NCI-H524 (cell line): Measurements from ENCODE around the gene PUSL1.

Experiments
- DNase-seq, 2 experiments: peaks; one replicate each; lab custom pipeline; 2025; lab: John Stamatoyannopoulos, UW

PUSL1 gene

GRCh38 chr1:1325288-1326074 is 17.1 kb downstream of the PUSL1 start:
- DNase-seq = no peak

GRCh38 chr1:1326075-1326605 is 17.7 kb downstream of the PUSL1 start:
- no peak for DNase-seq

GRCh38 chr1:1327291-1327690 is 18.9 kb downstream of the PUSL1 start:
- no peak for DNase-seq

- no peak for DNase-seq
Measured at GRCh38 chr1:1328254-1328653, 19.9 kb downstream of the PUSL1 start.

GRCh38 chr1:1329304-1330210 is 21.2 kb downstream of the PUSL1 start:
- no peak for DNase-seq

GRCh38 chr1:1330366-1331067 is 22.1 kb downstream of the PUSL1 start:
- no peak for DNase-seq

GRCh38 chr1:1331068-1331965 is 22.9 kb downstream of the PUSL1 start, which contains the start of gene TAS1R3:
Gene TAS1R3 (plus strand): TSS chr1:1331280. CDS start chr1:1331346, 66 bp downstream.
- DNase-seq = no peak

- no peak for DNase-seq
Measured at GRCh38 chr1:1332031-1332755, 23.8 kb downstream of the PUSL1 start.

- DNase-seq = no peak
Measured at GRCh38 chr1:1332774-1333480, 24.5 kb downstream of the PUSL1 start.

- DNase-seq = no peak
Measured at GRCh38 chr1:1333551-1334241, 25.3 kb downstream of the PUSL1 start.

GRCh38 chr1:1334835-1335234 is 26.4 kb downstream of the PUSL1 start:
- DNase-seq = no peak

- no peak for DNase-seq
Measured at GRCh38 chr1:1335283-1335682, 26.9 kb downstream of the PUSL1 start.

GRCh38 chr1:1335792-1336248 is 27.4 kb downstream of the PUSL1 start:
- DNase-seq = no peak

- no peak for DNase-seq
Measured at GRCh38 chr1:1336446-1336845, 28.0 kb downstream of the PUSL1 start.

- no peak for DNase-seq
Measured at GRCh38 chr1:1336931-1337792, 28.8 kb downstream of the PUSL1 start.

GRCh38 chr1:1337793-1338147 is 29.4 kb downstream of the PUSL1 start:
- DNase-seq = no peak

- no peak for DNase-seq
Measured at GRCh38 chr1:1338278-1338677, 29.9 kb downstream of the PUSL1 start.

GRCh38 chr1:1340185-1340584 is 31.8 kb downstream of the PUSL1 start:
- no peak for DNase-seq
